ENCODE results near the gene SLC43A1. TPM values are rescaled to one million over a fixed set of nuclear protein-coding genes. Genes with fewer than 3 reads are reported as not detected.

SLC43A1 gene
- total and polyA plus RNA-seq, 2 experiments from 2014 or later: 19.6 to 49.7 TPM

- peaks cover 24% of the 10 kb centered on the region for H3K27me3 Mint-ChIP-seq (ENCODE audit: insufficient read depth, low read depth, poor library complexity)
- H3K27ac Mint-ChIP-seq: no peak overlapping the region
- no peak overlapping the region for H3K4me2 ChIP-seq
- peaks cover 14% of the 10 kb centered on the region for H3F3A ChIP-seq (replicated peaks; ENCODE audit: low read depth)
- no peak overlapping the region for H3K4me3 Mint-ChIP-seq
- TF ChIP-seq POLR2AphosphoS5 (IDR thresholded peaks at IDR 0.05; ENCODE audit: low read depth): no peak
- TF ChIP-seq ZNF462 (CRISPR knock-in tag; IDR thresholded peaks at IDR 0.05): no peak
- no peak overlapping the region for H2AFZ ChIP-seq
- no peak for ATAC-seq
- no peak overlapping the region for H3K27ac ChIP-seq (ENCODE audit: low read depth)
- peaks cover 19% of the 10 kb centered on the region for H3K27me3 ChIP-seq (ENCODE audit: insufficient read depth)
- no peak overlapping the region for H3K4me3 ChIP-seq
- H3K4me1 Mint-ChIP-seq: peaks cover 27% of the 10 kb centered on the region
- peaks cover 22% of the 10 kb centered on the region; the same call in 1 of the 2 replicates for H3K4me1 ChIP-seq (ENCODE audit: insufficient read depth)
- no peaks in the 10 kb centered on the region for H3K36me3 ChIP-seq (ENCODE audit: insufficient read depth)
- no peak for DNase-seq (ENCODE audit: low spot score)
- peaks cover 43% of the 10 kb centered on the region for H3K36me3 Mint-ChIP-seq (ENCODE audit: low read depth)
- H4K20me1 ChIP-seq (replicated peaks; ENCODE audit: insufficient read depth): 0 out of 2 replicates have a peak, but pooled peaks cover 5% of the 10 kb centered on the region
- H3K9me2 ChIP-seq (ENCODE audit: insufficient read depth): no peaks in the 10 kb centered on the region
- H3K79me2 ChIP-seq (replicated peaks; ENCODE audit: insufficient read depth): no peaks in the 10 kb centered on the region
- H3K9me3 Mint-ChIP-seq: no peaks in the 10 kb centered on the region
These were observed 30.1 kb downstream of the SLC43A1 start for GRCh38 chr11:57485217-57485990.

GRCh38 chr11:57484141-57484710, 31.3 kb downstream of the SLC43A1 start:
- TF ChIP-seq REST (IDR thresholded peaks at IDR 0.05; ENCODE audit: unreplicated experiment) (no peak), STAT1 (IDR thresholded peaks at IDR 0.05; ENCODE audit: unreplicated experiment) (no peak), ETS1 (IDR thresholded peaks at IDR 0.05) (no peak), POLR2AphosphoS5 (IDR thresholded peaks at IDR 0.05; ENCODE audit: low read depth) (no peak), CREB1 (CRISPR knock-in tag; IDR thresholded peaks at IDR 0.05; ENCODE audit: low read depth) (no peak), NANOG (IDR thresholded peaks at IDR 0.05; ENCODE audit: borderline replicate concordance) (no peak), ZNF114 (CRISPR knock-in tag; IDR thresholded peaks at IDR 0.05) (no peak)
- H3K36me3 Mint-ChIP-seq (ENCODE audit: low read depth): peaks cover 39% of the 10 kb centered on the region
- peaks cover 19% of the 10 kb centered on the region for H3K27me3 ChIP-seq (ENCODE audit: insufficient read depth)
- H3K27ac Mint-ChIP-seq: no peak overlapping the region
- H3K36me3 ChIP-seq (ENCODE audit: insufficient read depth): no peaks in the 10 kb centered on the region
- H4K20me1 ChIP-seq (replicated peaks; ENCODE audit: insufficient read depth): 0 out of 2 replicates have a peak, but pooled peaks cover 5% of the 10 kb centered on the region
- DNase-seq (ENCODE audit: low spot score) (no peak), ATAC-seq (no peak)
- H3K27ac ChIP-seq (ENCODE audit: low read depth): no peak overlapping the region
- H3F3A ChIP-seq (replicated peaks; ENCODE audit: low read depth): peaks cover 13% of the 10 kb centered on the region
- no peaks in the 10 kb centered on the region for H3K9me2 ChIP-seq (ENCODE audit: insufficient read depth)
- peaks cover 38% of the 10 kb centered on the region for H3K4me1 Mint-ChIP-seq
- H3K4me3 Mint-ChIP-seq: no peak overlapping the region
- peaks cover 30% of the 10 kb centered on the region for H3K4me1 ChIP-seq (ENCODE audit: insufficient read depth)
- H3K4me2 ChIP-seq: no peak overlapping the region
- H3K9me3 Mint-ChIP-seq: no peaks in the 10 kb centered on the region
- H3K4me3 ChIP-seq: no peak overlapping the region
- H2AFZ ChIP-seq: no peak overlapping the region
- peaks cover 30% of the 10 kb centered on the region for H3K27me3 Mint-ChIP-seq (ENCODE audit: insufficient read depth, low read depth, poor library complexity)
- H3K79me2 ChIP-seq (replicated peaks; ENCODE audit: insufficient read depth): no peaks in the 10 kb centered on the region
